ENCODE data around the gene NEK2.
A peak's percentile ranks its signal among the peaks of the same experiment; 100 is the strongest.
"Not testable (repeated sequence)": the region's sequence is repeated elsewhere in the genome, so short reads cannot be mapped to it uniquely, and the experiment has no call there.

NEK2 gene

DNA sequence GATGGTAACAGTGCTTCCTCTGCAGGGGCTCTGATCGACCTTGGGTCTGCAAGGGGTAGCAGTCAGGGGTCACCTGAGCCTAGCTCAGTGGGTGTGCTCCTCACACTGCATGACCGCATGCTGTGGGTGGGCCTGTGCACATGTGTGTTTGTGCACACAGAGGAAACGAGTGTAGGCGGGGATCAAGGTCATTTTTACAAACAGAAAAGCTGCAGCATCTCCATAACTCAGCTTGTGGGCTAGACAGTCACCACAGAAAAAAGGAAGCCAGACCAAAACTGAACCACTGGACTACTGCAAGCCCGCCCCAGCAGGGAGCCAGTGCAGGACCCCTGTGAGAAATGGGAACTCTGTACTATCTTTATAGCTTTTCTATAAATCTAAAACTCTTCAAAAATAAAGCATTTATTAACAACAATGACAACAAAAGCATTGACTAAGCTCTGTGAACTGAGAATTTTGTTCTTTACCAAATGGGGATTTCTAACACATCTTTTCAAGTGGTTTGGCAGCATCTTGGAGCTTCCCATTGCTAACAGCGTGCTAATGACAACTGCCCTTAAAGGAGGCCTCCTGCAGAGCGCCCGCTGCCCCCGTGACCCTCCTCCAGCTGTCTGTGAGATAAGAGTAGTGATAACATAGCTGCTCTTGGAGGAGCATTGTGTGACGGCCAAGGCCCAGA lies 19.9 kb upstream of the NEK2 start:
- no peak for DNase-seq (ENCODE audit: low read depth in 4 of 4, low spot score in 1 of 4)

DNA sequence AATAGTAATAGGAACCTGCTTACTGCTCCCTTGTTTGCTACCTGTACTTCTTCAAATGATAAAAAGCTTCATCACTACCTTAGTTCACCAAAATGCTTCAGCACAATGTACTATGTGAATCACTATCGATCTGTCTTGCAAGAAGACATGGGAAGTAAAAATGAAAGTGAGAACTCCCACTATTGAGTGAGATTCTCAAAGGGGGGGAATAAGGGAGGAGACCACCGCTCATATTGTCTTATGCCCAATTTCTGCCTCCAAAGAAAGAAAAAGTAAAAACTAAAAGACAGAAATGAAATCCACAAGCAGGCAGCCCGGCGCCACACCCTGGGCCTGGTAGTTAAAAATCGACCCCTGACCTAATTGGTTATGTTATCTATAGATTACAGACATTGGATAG lies 18.5 kb upstream of the NEK2 start:
- DNase-seq (ENCODE audit: low read depth in 4 of 4, low spot score in 1 of 4) = not testable (repeated sequence)

GRCh38 chr1:211688421-211688820 lies 13.0 kb upstream of the NEK2 start:
- no peak for DNase-seq (ENCODE audit: low read depth in 4 of 4, low spot score in 1 of 4)

DNA sequence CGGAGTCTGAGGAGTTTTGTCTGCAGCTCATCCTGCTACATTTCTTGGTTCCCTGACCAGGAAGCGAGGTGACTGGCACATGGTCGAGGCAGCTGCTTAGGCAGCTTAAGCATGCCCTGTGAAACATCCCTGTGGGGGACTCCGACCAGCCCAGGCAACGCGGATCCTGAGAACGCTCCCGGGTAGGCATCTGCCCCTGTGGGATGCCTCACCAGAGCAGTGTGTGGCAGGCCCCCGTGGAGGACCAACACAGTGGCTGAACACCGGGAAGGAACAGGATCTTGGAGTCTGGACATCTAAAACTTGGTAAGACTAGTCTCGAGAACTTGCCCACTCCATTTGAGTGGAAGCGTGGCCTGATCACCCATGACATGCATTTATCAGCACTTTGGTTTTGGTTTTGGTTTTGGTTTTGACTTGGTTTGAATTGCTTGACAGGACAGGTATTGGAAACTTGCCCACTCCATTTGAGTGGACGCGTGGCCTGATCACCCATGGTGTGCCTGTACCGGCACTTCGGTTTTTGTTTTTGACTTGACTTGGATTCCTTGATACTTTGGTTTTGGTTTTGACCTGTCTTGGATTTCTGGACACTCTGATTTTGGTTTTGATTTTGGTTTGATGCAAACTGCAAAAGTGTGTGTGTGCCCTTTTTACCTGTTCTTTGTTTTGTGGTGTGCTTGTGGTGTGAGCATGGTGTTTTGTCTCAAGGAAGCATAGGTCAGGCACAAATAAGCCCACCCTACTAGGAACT lies 12.2 kb upstream of the NEK2 start:
- no peak for DNase-seq (ENCODE audit: low read depth in 4 of 4, low spot score in 1 of 4)

GRCh38 chr1:211685823-211686222 lies 10.4 kb upstream of the NEK2 start:
- no peak for DNase-seq (ENCODE audit: low read depth in 4 of 4, low spot score in 1 of 4)

DNA sequence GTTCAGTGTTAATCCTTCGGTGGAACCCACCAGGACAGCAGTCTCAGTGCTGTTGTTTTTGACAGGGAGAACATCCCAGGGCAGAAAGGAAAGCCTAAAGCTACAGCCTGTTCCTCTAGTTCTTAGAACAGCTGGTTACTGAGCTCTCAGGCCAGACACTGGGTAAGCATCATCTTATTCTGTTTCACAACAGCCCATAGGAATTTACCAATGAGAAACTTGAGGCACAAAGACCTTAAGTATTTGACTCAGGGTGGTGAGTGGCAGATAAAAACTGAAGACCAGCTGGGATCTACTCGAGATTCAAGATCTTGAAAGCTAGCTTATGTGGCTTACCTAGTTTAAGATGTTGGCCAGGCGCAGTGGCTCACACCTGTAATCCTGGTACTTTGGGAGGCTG lies 9.4 kb upstream of the NEK2 start:
- no peak for DNase-seq (ENCODE audit: low read depth in 4 of 4, low spot score in 1 of 4)

- DNase-seq (ENCODE audit: low read depth in 4 of 4, low spot score in 1 of 4) = no peak
Measured at GRCh38 chr1:211684331-211684730, 8.9 kb upstream of the NEK2 start.

- no peak for DNase-seq (ENCODE audit: low read depth in 4 of 4, low spot score in 1 of 4)
Measured at GRCh38 chr1:211683396-211684297, 8.2 kb upstream of the NEK2 start.

- not testable (repeated sequence) for DNase-seq (ENCODE audit: low read depth in 4 of 4, low spot score in 1 of 4)
Measured at GRCh38 chr1:211682186-211682585, 6.8 kb upstream of the NEK2 start.

DNA sequence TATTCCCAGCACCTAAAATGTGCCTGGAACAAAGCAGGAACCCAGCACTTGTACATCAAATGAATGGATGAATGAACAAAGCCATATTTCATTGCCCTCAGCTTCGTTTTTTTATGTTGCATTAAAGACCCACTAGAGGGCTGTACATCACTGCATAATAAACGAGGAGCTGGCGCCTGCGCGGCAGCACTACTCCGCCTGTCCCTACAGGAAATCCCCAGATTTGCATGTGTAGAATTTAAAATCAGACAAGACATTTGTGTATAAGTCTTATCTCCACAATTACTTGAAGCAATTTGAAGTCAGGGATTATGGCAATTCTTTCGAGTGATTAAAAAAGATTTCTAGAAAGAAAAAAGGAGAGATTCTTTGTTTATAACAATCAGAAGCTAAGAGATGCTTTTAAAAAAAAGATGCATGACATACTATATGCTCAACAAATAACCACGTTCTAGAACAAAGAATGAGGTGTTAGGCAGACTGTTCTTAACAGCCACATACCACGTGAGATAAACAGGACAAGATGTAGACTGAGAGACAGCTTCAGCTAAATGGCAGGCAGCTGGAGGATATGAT lies 5.4 kb upstream of the NEK2 start:
- DNase-seq (ENCODE audit: low read depth in 4 of 4, low spot score in 1 of 4) = peak in 3 of 4 experiments; percentile 31 to 58 (median 44)

DNA sequence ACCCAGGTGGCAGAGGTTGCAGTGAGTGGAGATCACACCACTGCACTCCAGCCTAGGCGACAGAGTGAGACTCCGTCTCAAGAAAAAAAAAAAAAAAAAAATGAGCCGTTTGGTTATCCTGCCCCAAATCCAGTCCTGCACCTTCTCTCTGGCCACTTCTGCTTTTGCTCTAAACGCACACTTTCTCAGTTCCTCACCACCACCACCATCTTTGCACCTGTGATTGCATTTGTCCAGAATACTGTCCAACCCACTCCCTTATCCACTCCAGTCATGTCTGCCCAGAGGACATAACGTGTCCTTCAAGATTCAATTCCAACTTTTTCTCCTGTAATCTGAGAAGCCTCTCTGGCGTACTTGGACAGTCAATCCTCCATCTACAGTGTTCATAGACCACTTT lies 2.2 kb upstream of the NEK2 start:
- DNase-seq (ENCODE audit: low read depth in 4 of 4, low spot score in 1 of 4) = no peak

GRCh38 chr1:211676761-211677160 lies 1.3 kb upstream of the NEK2 start:
- no peak for DNase-seq (ENCODE audit: low read depth in 4 of 4, low spot score in 1 of 4)

- no peak for DNase-seq (ENCODE audit: low read depth in 4 of 4, low spot score in 1 of 4)
Measured at GRCh38 chr1:211676106-211676583, 724 bp upstream of the NEK2 start.

DNA sequence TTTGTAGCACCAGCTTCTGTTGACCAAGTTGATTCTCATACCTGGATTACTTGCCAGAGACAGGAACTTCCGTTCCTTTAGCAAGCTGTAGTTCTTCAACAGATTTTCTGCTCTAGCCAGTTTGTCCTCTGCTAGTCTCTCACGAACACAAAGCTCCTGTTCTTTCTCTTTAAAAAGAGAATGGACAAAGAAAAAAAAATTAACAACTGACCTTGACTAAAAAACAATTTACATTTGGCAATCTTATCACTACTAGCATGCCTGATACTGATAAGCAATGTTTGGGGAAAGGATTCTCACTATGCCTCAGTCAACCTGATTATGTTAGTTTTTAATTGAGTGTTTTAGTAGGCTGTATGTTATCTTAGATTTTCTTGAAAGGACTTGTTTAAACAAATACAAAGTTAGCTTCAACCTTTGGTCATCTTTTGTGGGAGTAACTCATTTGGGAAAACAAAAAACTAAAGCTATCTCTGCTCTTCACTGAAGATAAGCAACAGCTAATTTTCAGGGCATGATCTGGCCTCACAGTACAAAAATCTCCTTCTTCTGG lies 8.3 kb downstream of the NEK2 start:
- DNase-seq (ENCODE audit: low read depth in 4 of 4, low spot score in 1 of 4) = no peak

DNA sequence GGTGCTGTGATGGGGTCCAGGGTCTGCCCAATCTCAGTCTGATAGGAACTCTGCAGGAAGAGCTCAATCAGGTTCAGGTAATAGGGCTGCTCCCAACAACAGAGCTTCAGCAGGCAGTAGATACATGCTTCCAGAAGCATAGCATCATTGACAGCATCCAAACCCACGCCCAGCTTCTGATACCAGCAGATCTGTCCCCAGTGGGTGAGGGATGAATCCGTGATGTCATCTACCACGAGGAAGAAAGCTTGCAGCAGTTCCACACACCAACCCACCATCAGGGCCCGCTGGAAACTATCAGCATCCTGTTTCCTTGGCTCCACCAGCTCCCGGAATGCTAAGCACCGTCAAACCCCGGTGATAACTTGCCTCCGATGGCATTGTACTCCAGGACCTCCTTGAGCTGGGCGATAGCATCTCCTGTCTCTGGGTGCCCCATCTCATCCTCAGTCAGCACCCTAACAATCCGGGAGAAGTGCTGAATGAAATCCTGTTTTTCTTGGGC lies 14.7 kb downstream of the NEK2 start:
- DNase-seq (ENCODE audit: low read depth in 4 of 4, low spot score in 1 of 4) = no peak

DNA sequence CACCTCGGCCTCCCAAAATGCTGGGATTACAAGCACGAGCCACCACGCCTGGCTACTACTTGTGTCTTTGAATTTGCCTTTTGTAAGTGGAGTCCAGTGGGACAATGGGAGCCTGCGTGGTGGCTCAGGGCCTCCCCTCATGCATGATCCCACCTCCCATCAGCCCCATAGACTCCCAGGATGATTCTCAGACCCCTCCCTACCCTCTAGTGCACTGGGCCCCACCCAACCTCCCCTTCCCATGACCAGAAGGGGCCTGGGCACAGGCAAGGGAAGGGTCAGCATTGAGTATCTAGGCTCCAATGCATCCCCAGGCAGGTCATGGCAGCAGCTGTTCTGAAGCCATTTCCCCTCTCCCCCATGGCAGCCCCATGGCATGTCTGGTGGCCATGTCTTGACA lies 18.7 kb downstream of the NEK2 start:
- DNase-seq (ENCODE audit: low read depth in 4 of 4, low spot score in 1 of 4) = no peak

GRCh38 chr1:211654838-211655787 lies 20.3 kb downstream of the NEK2 start:
- DNase-seq (ENCODE audit: low read depth in 4 of 4, low spot score in 1 of 4) = peak; percentile 56 to 77 (median 73)

GRCh38 chr1:211653959-211654496 lies 21.4 kb downstream of the NEK2 start:
- DNase-seq (ENCODE audit: low read depth in 4 of 4, low spot score in 1 of 4) = no peak

DNA sequence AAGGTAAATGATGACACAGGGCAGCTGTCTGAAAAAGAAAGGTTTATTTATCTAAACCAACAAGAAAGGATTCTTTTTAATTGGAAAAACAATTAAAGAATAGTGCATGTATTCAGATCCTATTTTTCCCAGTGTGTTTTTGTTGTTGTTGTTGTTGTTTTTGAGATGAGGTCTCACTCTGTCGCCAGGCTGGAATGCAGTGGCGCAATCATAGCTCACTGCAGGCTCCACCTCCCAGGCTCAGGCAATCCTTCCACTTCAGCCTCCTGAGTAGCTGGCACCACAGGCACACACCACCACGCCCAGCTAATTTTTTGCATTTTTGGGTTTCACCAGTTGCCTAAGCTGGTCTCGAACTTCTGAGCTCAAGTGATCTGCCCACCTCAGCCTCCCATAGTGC lies 22.1 kb downstream of the NEK2 start:
- no peak for DNase-seq (ENCODE audit: low read depth in 4 of 4, low spot score in 1 of 4)

Data from stimulated activated CD4-positive, alpha-beta T cell treated with anti-CD3 and anti-CD28 coated beads, Interleukin-1b, Interleukin-23, amount 100 ng/mL, for 24 hours (primary cell).